ENCODE measurements around the gene PSMD6.

The PSMD6 gene

DNA sequence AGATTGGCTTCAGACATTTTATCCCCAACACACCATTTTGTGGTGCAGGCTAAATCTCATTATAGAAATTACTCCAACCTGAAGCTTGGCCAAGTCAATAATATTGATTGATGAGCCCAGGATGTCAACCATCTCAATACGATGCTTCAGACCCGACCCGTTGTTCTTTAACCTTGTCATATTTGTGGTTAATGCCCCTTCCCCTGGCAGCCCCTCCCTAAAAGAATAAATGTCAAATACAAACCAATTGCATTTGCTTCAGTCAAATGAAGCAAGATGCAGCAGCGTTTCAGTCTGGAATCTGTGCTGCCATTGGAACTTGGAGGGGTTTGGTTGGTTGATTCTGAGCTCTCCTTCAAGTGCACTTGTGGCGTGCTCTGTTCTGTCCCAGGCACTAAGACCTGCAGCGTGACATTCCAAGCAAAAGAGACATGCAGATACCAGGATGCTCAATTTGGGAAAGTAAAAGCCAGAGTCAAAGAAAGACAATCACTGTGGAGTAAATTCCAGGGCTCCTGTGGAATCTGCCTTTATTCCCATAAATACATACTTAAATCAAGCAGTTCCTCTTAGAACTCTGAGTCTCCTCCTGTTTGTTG lies 23.8 kb upstream of the PSMD6 start:
- no peak for DNase-seq (ENCODE audit: low read depth in 2 of 3, low spot score in 2 of 3)

DNA sequence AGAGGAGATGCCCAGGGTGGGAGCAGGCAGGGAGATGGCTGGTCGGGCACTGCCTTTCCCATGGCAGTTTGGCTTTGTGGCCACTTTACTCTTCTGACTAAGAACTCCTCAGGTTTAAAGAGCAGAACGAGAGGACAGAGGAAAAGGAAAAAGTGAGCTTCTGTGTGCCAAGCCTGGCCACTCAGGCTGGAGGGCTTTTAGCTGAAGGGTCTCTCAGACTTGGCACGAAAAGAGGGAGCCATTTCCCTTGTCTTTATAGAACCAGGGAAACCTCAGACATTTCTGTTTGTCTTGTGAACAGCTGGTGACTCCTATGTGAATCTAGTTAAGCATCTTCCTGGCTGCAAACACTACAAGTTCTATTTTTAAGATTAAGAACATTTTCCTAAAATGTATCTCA lies 23.3 kb upstream of the PSMD6 start:
- no peak for DNase-seq (ENCODE audit: low read depth in 2 of 3, low spot score in 2 of 3)

DNA sequence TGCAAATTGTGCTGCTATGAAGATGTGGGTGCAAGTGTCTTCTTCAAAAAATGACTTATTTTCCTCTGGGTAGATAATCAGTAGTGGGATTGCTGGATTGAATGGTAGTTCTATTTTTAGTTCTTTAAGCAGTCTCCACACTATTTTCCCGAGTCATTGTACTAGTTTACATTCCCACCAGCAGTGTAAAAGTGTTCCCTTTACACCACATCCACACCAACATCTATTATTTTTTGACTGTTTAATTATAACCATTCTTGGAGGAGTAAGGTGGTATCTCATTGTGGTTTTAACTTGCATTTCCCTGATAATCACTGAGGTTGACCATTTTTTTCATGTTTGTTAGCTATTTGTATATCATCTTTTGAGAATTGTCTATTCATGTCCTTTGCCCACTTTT lies 19.7 kb upstream of the PSMD6 start:
- no peak for DNase-seq (ENCODE audit: low read depth in 2 of 3, low spot score in 2 of 3)

DNA sequence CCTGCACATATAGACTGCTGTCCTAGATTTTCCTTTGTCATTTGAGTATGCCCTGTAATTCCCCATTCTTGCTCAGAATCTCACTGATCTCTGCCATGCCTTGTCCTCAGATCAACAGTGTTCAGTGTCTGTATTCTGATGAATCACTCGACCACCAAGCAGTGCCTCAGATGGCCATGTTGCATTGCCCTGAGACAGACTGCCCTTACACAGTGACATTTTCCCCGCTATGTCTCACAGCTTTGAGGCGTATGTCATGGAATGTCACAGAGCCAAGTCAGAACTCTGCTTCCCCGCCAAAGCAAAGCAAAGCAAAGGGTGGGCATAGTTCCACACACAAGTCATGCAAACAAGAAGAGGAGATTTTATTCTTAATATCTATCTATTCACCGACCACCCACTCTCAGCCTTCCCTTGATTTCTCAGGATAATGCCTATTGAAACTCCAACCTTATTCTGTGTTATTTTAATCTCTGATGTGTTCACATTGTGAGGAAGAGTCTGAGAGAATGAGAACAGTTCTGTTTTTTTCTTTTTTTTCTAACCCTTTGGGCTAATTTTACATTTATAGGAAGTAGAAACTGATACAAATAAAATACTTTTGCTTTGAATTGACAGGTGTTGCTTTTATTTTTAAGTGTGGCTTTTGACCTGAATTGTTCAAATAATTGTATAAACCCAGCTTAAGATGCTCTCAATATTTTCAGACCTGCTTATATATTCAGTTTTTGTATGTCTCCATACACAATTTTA lies 16.9 kb upstream of the PSMD6 start:
- DNase-seq (ENCODE audit: low read depth in 2 of 3, low spot score in 2 of 3), result no peak

DNA sequence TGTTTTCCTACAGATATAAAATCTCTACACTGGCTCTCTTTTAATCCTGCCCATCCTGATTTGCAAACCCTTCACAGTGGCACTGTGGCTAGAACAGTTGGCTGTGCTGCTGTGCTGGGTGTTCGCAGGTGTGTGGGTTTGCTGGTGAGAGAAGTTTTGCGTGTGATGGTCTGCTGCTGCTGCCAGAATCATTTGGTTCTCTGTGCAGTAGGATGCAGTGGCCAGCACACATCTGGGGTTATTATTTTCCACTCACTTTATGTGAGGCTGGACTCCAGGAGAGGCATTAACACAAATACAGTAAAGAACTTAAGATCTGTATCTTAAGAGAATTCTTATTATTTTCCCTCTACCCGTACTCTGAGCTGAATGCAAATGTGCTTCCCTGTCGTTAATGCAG lies 16.0 kb upstream of the PSMD6 start:
- DNase-seq (ENCODE audit: low read depth in 2 of 3, low spot score in 2 of 3), result no peak

DNA sequence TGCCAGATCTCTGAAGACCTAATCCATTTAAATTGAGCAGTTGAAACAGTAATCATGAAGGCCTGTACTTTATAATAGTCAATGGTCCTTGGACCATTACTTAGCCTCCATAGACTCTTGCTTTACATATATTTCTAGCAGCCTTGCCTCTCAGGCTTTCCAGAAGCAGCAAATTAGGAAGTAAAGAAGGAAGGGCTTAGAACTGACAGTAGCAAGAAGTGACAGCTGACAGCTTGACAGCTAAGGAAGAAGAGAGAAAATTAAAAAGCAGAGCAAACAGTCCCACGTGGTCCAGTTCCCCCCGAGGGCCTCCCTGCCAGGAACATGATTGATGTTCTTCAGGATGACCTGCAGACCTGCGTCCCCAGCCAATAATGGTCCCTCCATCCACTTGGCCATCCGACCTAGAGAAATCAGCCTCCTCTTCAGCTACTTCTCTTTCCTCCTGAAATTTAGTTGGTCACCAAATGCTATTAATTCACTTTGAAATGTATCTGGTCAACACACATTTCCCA lies 15.0 kb upstream of the PSMD6 start:
- no peak for DNase-seq (ENCODE audit: low read depth in 2 of 3, low spot score in 2 of 3)

DNA sequence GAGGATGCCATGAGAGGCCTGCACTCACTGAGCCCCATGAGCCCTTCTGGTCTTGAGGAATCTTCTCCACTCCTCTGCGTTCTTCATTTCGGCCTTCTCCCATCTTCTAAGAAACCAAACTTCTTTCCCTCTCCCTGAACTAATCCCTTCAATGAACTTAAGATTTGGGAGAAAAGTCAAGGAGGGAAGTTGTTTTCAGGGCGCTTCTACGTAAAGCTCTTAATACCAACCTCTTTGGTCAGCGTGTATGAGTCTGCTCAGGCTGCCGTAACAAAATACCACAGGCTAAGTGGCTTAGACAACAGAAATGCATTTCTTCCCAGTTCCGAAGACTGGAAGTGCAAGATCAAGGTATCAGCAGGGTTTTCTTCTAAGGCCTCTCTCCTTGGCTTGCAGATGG lies 13.8 kb upstream of the PSMD6 start:
- DNase-seq (ENCODE audit: low read depth in 2 of 3, low spot score in 2 of 3), result no peak

DNA sequence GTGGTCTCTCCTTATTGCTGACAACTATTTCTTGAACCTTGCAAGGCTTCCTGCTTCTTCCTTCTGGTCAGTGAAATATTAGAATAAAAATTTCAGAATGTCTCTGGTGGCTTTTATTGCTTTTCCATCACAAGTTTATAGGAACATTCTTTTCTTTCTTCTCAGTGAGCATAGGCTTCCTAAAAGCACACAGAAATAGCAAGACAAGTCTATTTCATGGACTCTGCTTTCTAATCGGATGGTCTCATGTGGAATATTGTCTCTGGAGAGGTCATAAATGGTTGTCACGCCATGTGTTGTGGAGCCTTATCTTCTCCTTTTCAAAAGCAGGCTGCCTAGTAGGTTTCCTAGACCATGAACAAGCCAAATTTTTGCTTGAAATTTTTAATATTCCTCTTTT lies 9.8 kb upstream of the PSMD6 start:
- no peak for DNase-seq (ENCODE audit: low read depth in 2 of 3, low spot score in 2 of 3)

DNA sequence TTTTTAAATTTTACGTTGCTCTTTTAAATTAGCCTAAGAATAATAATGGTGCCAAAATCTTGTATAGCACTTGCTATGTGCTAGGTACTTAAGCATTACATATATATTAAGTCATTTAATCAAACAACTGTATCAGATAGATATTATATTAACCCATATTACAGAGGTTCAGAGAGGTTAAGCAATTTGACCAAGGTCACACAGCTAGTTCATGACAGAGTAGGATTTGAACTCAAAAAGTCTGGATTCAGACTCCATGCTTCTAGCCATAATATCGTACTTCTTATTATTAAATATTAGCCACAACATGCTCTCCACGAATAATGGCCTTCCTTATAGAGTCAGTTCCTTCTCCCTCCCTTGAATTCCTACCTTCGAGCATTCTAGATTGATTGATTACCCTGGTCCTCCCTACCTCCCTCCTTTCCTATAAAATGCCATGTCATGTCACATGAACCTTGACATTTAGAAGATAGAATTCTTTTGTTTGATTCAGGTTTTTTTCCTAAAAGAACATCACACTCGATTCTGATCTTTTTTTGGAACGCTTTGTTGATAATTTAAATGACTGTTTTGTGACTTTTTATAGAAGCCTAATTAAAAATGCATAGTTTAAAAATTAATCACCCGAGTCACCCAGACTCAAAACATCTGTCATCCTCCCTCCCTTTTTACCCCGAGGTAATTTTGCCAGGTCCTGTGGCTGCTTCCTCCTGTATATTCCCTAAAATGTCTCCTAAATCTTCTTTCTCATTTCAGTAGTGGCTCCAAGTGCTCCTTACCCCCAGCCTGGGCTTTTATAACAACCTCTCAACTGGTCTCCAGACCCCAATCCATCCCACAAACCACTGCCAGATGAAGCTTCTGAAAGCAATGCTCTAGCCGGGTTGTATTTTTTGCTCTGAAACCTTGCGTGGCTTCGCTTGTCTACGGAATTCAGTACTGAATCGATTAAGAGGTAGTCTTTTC lies 8.5 kb upstream of the PSMD6 start:
- no peak for DNase-seq (ENCODE audit: low read depth in 2 of 3, low spot score in 2 of 3)

DNA sequence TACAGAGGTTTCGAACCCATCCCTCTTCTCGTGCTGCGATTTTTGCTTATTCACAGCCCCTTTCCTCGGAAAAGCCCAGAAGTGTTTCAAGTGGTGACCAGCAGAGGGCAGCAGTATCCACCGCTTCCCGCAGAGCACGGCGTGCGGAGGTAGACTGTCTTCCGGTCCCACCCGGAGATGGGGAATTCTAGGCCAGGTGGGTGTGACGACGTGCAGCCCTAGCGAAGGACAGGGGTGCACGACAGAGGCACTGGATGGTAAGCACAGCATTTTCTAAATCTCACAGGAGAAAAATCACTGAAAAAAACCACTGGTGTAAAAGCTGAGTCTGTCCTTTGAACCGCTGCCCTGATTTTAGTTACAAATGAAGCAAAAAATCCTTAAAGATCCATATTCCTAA lies 7.4 kb upstream of the PSMD6 start:
- peak; percentile 46 to 58 (median 54) for DNase-seq (ENCODE audit: low read depth in 2 of 3, low spot score in 2 of 3)

DNA sequence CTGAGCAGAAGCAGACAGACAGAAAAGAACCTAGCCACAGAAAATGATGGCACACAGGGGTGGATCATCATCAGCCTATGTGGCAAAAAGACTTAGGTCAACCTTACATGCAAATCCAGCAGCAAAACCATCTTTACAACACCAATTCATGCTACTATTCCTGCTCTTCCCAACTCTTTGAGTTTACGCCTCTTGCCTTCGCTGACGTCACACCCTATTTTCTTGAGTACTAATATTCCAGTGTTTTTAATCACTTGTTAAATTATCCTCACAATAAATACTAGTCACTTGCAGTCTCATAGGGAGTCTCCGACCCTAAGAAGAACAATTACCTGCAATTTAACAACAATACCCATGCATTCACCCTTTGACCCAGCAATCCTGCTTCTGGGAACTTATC lies 6.0 kb upstream of the PSMD6 start:
- DNase-seq (ENCODE audit: low read depth in 2 of 3, low spot score in 2 of 3), result no peak

DNA sequence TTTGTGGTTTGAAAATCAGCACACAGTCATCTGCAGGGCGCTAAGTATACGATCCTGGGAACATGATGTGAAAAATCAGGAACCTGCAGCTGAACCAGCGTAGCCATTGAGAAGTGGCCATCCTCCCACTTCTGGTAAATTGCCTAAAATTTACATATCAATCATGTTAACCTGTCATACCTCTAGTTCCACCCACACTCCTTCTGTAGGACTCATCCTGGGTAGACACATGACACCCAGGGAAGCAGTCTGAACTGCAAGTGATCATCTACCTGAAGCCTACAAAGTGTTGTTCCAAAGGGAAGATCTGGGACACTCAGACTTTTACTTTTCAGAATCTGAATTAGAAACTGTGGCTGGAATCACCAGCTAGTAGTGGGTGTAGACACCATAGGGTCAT lies 5.5 kb upstream of the PSMD6 start:
- no peak for DNase-seq (ENCODE audit: low read depth in 2 of 3, low spot score in 2 of 3)

DNA sequence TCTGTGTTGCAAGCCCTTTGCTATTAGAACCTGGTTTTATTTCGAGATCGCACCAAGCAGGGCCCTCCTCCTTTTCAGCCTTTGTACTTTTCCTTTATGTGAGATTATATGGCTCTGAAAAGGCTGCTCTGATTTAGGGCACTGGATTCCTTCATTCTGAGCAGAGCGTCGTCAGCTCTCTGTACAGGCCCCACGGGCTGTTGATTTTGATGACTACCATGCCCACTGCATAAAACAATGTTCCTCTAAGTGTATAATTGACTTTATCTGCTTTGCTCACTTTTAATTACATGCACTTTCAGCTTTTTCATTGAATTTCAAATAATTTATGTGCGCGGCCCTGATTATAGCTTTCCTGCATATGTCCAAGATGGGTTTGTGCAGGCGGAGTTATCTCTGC lies 4.4 kb upstream of the PSMD6 start:
- no peak for DNase-seq (ENCODE audit: low read depth in 2 of 3, low spot score in 2 of 3)

DNA sequence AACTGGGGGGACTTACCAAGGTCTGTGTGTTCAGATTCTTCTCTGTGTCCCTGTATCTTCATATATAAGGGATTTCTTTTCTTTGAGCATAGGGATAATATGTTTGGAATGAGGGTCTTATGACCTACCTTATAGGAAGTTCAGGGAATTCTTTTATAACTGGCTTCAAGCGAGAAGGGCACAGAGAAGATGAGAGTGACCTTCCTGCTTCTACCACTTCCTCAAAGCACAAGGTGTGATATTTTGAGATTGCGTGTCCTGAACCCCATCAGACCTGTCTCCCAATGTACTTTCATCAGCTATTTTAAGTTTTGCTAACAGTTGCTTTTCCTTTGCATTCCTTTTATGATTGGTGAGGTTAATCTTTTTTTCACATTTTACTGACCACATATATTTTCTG lies 3.1 kb upstream of the PSMD6 start:
- no peak for DNase-seq (ENCODE audit: low read depth in 2 of 3, low spot score in 2 of 3)

DNA sequence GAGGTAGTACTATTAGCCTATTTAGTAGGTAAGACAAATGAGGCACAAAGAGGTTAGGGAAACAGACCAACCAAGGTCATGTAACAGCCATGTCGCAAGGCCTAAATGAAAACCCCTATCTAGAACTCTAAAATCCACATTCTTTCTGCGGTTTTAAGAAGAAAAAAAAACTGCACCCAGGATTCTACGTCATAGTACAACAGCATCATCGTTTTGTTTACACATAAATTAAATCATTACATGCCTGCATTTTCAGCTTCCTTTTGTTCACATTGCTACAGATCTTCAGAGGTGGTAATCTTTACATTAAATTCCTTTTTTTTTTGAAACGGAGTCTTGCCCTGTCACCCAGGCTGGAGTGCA lies 548 bp upstream of the PSMD6 start:
- DNase-seq (ENCODE audit: low read depth in 2 of 3, low spot score in 2 of 3), result no peak

DNA sequence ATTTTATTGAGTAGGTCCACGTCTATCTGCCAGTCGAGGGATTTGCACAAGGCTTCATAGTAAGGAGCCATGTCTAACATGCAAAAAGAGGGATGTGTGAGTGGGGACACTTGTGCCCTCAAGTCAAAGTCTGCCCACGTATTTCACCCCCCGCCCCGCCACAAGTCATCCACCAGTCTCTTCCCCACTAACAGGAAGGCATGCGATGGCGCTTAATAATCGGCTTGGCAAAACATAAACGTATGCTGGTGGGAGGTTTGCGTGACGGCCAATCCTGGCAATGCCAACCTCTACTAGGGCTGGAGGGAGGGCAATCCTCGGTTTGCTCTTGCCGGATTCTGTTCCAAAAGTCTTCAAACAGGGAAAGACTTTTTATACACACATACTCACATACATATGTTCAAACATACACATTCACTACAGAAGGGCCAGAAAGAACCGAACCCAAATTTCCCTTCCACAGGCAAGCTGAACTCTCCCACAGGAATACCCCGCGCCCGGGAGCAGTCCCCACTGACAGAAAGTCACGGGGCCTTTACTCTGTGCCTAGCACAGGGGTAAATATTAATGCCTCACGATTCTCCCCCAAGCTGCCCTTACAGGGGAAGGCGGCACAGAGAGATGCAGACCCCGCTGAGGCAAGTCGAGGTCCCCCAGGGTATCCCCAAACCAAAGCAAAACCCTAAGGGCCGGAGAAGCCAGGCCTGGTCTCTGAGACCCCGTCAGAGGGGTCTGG lies 675 bp downstream of the PSMD6 start:
- DNase-seq (ENCODE audit: low read depth in 2 of 3, low spot score in 2 of 3), result no peak

DNA sequence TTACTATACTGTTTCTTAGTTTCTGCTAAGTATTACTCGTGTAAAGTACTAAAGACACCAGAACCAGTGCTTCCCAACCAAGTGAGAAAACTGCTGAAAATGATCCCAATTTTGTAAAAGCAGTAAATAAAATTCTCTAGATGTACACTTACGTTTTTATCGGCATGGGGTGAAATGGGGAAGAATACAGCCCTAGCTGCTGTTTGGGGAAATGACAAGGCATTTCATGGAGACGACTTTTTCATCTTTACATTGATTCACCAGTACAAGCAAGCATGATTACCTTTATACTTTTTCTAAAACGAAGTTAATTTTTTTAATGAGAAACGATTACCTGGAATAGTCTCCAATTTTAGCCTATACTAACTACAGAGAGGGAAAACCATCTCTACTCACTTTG lies 1.4 kb downstream of the PSMD6 start:
- no peak for DNase-seq (ENCODE audit: low read depth in 2 of 3, low spot score in 2 of 3)

DNA sequence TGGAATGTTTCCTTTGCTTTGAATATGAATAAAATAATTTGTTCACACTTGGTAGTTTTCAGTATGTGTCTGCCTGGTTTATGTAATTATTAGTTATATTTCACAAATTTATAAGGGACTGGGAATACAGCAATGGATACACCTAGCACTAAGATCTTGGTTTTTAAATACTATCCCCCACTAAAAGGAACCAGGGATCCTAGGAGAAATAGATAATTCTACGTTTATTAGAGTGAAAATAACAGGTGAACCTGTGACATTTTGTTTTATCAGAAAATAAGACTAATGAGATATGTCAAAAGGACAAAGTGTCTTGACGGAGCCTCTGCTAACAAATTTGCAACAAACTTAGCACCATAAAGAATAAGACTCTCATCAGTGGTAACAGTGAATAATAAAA lies 3.4 kb downstream of the PSMD6 start:
- no peak for DNase-seq (ENCODE audit: low read depth in 2 of 3, low spot score in 2 of 3)

DNA sequence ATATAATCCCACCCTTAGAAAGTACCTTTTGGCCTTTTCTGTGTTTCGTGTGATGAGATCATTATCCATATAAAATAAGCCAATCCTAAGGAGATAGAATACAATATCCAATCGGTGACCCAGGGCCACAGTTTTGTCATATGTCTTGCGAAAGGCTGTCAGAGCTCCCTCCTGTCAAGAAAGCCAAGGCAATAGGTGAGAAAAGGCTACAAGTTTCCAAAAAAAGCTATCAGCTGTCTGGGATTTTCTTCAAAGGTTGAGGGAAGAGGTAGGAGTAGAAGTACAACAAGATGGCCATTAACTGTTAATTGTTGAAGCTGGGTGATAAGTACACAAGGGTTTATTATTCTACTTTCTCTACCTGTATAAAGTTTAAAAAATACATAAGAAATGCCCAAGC lies 4.0 kb downstream of the PSMD6 start:
- DNase-seq (ENCODE audit: low read depth in 2 of 3, low spot score in 2 of 3), result no peak

DNA sequence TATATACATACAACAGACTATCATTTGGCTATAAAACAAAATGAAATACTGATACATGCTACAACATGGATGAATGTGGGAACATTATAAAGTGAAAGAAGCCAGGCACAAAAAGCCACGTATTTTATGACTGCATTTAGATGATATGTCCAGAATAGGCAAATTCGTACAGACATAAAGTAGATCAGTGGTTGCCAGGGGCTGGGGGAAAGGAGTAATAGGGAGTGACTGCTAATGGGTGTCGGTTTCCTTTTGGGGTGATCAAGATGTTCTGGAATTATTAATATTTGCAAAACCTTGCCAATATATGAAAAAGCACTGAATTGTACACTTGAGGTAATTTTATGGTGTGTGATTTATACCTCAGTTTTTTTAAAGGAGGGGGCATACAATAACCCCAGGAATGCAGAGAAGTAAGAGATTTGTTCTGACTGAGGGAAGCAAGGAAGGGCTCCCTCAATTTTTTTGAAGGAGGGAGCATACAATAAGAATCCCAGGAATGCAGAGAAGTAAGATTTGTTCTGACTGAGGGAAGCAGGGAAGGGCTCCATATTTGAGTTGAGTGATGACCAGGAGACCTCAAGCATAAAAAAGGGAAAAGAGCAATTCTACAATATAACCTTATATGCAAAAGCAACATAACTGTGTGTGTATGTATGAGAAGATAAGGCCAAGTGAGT lies 6.2 kb downstream of the PSMD6 start:
- DNase-seq (ENCODE audit: low read depth in 2 of 3, low spot score in 2 of 3), result no peak

DNA sequence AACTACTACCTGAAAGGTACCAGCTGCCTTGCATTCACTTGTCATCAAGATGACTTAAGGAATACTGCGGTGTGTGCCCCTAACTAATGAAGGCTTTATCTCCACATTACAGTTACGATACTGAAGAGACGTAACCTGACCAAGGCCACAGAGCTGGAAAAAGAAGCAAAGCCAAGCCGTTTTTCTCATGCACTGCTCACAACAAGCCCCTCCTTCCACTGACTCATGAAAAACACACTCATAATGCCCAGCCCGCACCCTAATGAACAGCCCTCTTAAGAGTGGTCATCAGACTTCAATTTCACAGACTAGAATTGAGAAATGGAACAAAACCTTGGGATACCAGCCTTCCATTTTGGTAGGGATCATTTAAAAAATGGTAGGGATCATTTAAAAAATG lies 11.6 kb downstream of the PSMD6 start:
- DNase-seq (ENCODE audit: low read depth in 2 of 3, low spot score in 2 of 3), result no peak
